ENCODE measurements around the gene MOGAT3.
"Not testable (repeated sequence)": the region's sequence is repeated elsewhere in the genome, so short reads cannot be mapped to it uniquely, and the experiment has no call there.

Gene MOGAT3

GRCh38 chr7:101211501-101211900 is 10.7 kb upstream of the MOGAT3 start:
- Histone ChIP-seq H3K9me3 (ENCODE audit: severe bottlenecking) (no peaks in the 10 kb centered on the region), H3K27ac (no peak overlapping the region), H3K36me3 (peaks cover 50% of the 10 kb centered on the region), H3K27me3 (ENCODE audit: insufficient read depth, low read depth, severe bottlenecking) (no peaks in the 10 kb centered on the region), H3K4me3 (ENCODE audit: low read depth, low read length) (no peak overlapping the region)
- DNase-seq, result no peak
- TF ChIP-seq CTCF (IDR thresholded peaks at IDR 0.05; ENCODE audit: low read depth, low read length), result no peak

GRCh38 chr7:101210143-101210542 is 9.3 kb upstream of the MOGAT3 start:
- no peak for TF ChIP-seq CTCF (IDR thresholded peaks at IDR 0.05; ENCODE audit: low read depth, low read length)
- Histone ChIP-seq H3K27ac (no peak overlapping the region), H3K36me3 (peaks cover 50% of the 10 kb centered on the region), H3K27me3 (ENCODE audit: insufficient read depth, low read depth, severe bottlenecking) (no peaks in the 10 kb centered on the region), H3K9me3 (ENCODE audit: severe bottlenecking) (no peaks in the 10 kb centered on the region), H3K4me3 (ENCODE audit: low read depth, low read length) (no peak overlapping the region)
- no peak for DNase-seq

- H3K27me3 ChIP-seq (ENCODE audit: insufficient read depth, low read depth, severe bottlenecking), result no peaks in the 10 kb centered on the region
- no peak for TF ChIP-seq CTCF (IDR thresholded peaks at IDR 0.05; ENCODE audit: low read depth, low read length)
- H3K36me3 ChIP-seq, result peaks cover 40% of the 10 kb centered on the region
- no peak for DNase-seq
- no peaks in the 10 kb centered on the region for H3K9me3 ChIP-seq (ENCODE audit: severe bottlenecking)
- no peak overlapping the region for H3K27ac ChIP-seq
- H3K4me3 ChIP-seq (ENCODE audit: low read depth, low read length), result no peak overlapping the region
These were observed 8.0 kb upstream of the MOGAT3 start for GRCh38 chr7:101208794-101209193.

- TF ChIP-seq CTCF (IDR thresholded peaks at IDR 0.05; ENCODE audit: low read depth, low read length), result no peak
- DNase-seq, result no peak
- Histone ChIP-seq H3K9me3 (ENCODE audit: severe bottlenecking) (no peaks in the 10 kb centered on the region), H3K4me3 (ENCODE audit: low read depth, low read length) (no peak overlapping the region), H3K27ac (no peak overlapping the region), H3K27me3 (ENCODE audit: insufficient read depth, low read depth, severe bottlenecking) (peaks cover under 1% of the 10 kb centered on the region), H3K36me3 (peaks cover 40% of the 10 kb centered on the region)
These were observed 6.6 kb upstream of the MOGAT3 start for GRCh38 chr7:101207459-101207858.

- Histone ChIP-seq H3K36me3 (peaks cover 36% of the 10 kb centered on the region), H3K9me3 (ENCODE audit: severe bottlenecking) (no peaks in the 10 kb centered on the region), H3K27me3 (ENCODE audit: insufficient read depth, low read depth, severe bottlenecking) (peaks cover 9% of the 10 kb centered on the region), H3K27ac (no peak overlapping the region), H3K4me3 (ENCODE audit: low read depth, low read length) (no peak overlapping the region)
- TF ChIP-seq CTCF (IDR thresholded peaks at IDR 0.05; ENCODE audit: low read depth, low read length), result no peak
- no peak for DNase-seq
These were observed 5.8 kb upstream of the MOGAT3 start for GRCh38 chr7:101206665-101207042.

- DNase-seq, result no peak
- Histone ChIP-seq H3K4me3 (ENCODE audit: low read depth, low read length) (no peak overlapping the region), H3K27me3 (ENCODE audit: insufficient read depth, low read depth, severe bottlenecking) (peaks cover 10% of the 10 kb centered on the region), H3K27ac (no peak overlapping the region), H3K9me3 (ENCODE audit: severe bottlenecking) (no peaks in the 10 kb centered on the region), H3K36me3 (peaks cover 30% of the 10 kb centered on the region)
- no peak for TF ChIP-seq CTCF (IDR thresholded peaks at IDR 0.05; ENCODE audit: low read depth, low read length)
These were observed 5.2 kb upstream of the MOGAT3 start for GRCh38 chr7:101205901-101206664.

- not testable (repeated sequence) for H3K9me3 ChIP-seq (ENCODE audit: severe bottlenecking); DNase-seq; H3K27me3 ChIP-seq (ENCODE audit: insufficient read depth, low read depth, severe bottlenecking); H3K27ac ChIP-seq; H3K4me3 ChIP-seq (ENCODE audit: low read depth, low read length)
- H3K36me3 ChIP-seq, result peaks cover 17% of the 10 kb centered on the region
These were observed 3.2 kb upstream of the MOGAT3 start for GRCh38 chr7:101203740-101204738.
